ENCODE results near the gene ANAPC2.

ANAPC2 gene

DNA sequence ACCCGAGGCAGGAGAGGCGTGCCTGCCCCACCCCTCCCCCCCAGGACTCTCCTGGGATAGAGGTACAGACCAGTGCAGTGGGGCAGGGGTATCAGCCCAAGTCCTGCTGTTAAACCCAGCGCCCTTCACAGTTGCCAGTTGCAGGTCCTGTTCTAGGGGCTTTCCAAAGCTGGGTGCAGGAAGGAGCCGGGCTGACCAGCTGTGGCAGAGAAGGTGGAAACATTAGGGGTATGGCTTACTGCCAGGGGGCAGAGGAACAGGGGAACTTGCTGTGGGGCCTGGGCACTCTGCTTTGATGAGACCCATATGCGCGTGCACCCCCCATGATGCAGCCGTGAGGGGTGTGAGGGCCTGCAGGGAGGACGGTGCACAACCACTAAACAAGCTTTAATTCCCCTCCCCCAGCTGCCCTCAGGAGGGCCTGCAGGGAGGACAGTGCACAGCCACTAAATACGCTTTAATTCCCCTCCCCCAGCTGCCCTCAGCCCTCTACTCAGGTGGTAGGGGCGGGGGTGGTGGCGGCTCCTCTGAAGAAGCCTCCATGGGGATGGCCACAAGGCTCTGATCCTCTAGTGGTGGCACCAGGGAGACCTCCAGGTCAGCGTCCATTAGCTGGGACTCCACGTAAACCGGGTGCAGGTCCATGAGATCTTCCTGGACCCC, 17.7 kb downstream of the ANAPC2 start:
- H3K27me3 ChIP-seq (ENCODE audit: control insufficient read depth in 1 of 2, insufficient read depth in 2 of 2, low read length in 2 of 2) = peaks cover 33 to 51% of the 10 kb centered on the region in 2 donors
- no peaks in the 10 kb centered on the region for H3K36me3 ChIP-seq (ENCODE audit: control insufficient read depth in 2 of 2, insufficient read depth in 2 of 2, low read length in 2 of 2)
- no peak overlapping the region for H3K9ac ChIP-seq (ENCODE audit: low read length in 2 of 2)
- no peak overlapping the region for H3K27ac ChIP-seq (ENCODE audit: low read length)
- no peak overlapping the region for H3K4me3 ChIP-seq (ENCODE audit: low read length in 2 of 2)
- H3K9me3 ChIP-seq (ENCODE audit: control insufficient read depth in 2 of 2, low read length in 2 of 2) = no peaks in the 10 kb centered on the region
- H3K4me1 ChIP-seq (ENCODE audit: control insufficient read depth, insufficient read depth, low read length) = peaks cover 26% of the 10 kb centered on the region

- Histone ChIP-seq H3K4me1 (ENCODE audit: control insufficient read depth, insufficient read depth, low read length) (peaks cover 26% of the 10 kb centered on the region), H3K27me3 (ENCODE audit: control insufficient read depth in 1 of 2, insufficient read depth in 2 of 2, low read length in 2 of 2) (peaks cover 39 to 57% of the 10 kb centered on the region in 2 donors), H3K9ac (ENCODE audit: low read length in 2 of 2) (no peak within 1 kb of the TSS), H3K27ac (ENCODE audit: low read length) (no peak within 1 kb of the TSS), H3K9me3 (ENCODE audit: control insufficient read depth in 2 of 2, low read length in 2 of 2) (no peaks in the 10 kb centered on the region), H3K36me3 (ENCODE audit: control insufficient read depth in 2 of 2, insufficient read depth in 2 of 2, low read length in 2 of 2) (no peaks in the 10 kb centered on the region), H3K4me3 (ENCODE audit: low read length in 2 of 2) (peak within 1 kb of the TSS; percentile 27 to 64)
Observed at GRCh38 chr9:137169896-137170358, 18.4 kb downstream of the ANAPC2 start, which contains the start of gene LRRC26. Gene LRRC26, minus strand, starts transcription at chr9:137170051. Its CDS starts 108 bp downstream, at chr9:137169943.

GRCh38 chr9:137168904-137169856, 19.2 kb downstream of the ANAPC2 start:
- Histone ChIP-seq H3K27me3 (ENCODE audit: control insufficient read depth in 1 of 2, insufficient read depth in 2 of 2, low read length in 2 of 2) (peaks cover 46 to 65% of the 10 kb centered on the region in 2 donors), H3K36me3 (ENCODE audit: control insufficient read depth in 2 of 2, insufficient read depth in 2 of 2, low read length in 2 of 2) (no peaks in the 10 kb centered on the region), H3K4me1 (ENCODE audit: control insufficient read depth, insufficient read depth, low read length) (peaks cover 26% of the 10 kb centered on the region), H3K4me3 (ENCODE audit: low read length in 2 of 2) (peak overlapping the region; percentile 27 to 64), H3K9me3 (ENCODE audit: control insufficient read depth in 2 of 2, low read length in 2 of 2) (no peaks in the 10 kb centered on the region), H3K9ac (ENCODE audit: low read length in 2 of 2) (no peak overlapping the region), H3K27ac (ENCODE audit: low read length) (no peak overlapping the region)

- peaks cover 26% of the 10 kb centered on the region for H3K4me1 ChIP-seq (ENCODE audit: control insufficient read depth, insufficient read depth, low read length)
- H3K27ac ChIP-seq (ENCODE audit: low read length) = no peak overlapping the region
- H3K9me3 ChIP-seq (ENCODE audit: control insufficient read depth in 2 of 2, low read length in 2 of 2) = no peaks in the 10 kb centered on the region
- no peak overlapping the region for H3K9ac ChIP-seq (ENCODE audit: low read length in 2 of 2)
- H3K36me3 ChIP-seq (ENCODE audit: control insufficient read depth in 2 of 2, insufficient read depth in 2 of 2, low read length in 2 of 2) = no peaks in the 10 kb centered on the region
- peaks cover 50 to 71% of the 10 kb centered on the region in 2 donors for H3K27me3 ChIP-seq (ENCODE audit: control insufficient read depth in 1 of 2, insufficient read depth in 2 of 2, low read length in 2 of 2)
- H3K4me3 ChIP-seq (ENCODE audit: low read length in 2 of 2) = peak overlapping the region in 1 of 2 donors; percentile 64
Observed at GRCh38 chr9:137168573-137168903, 19.8 kb downstream of the ANAPC2 start.

- H3K27me3 ChIP-seq (ENCODE audit: control insufficient read depth in 1 of 2, insufficient read depth in 2 of 2, low read length in 2 of 2) = peaks cover 53 to 77% of the 10 kb centered on the region in 2 donors
- H3K36me3 ChIP-seq (ENCODE audit: control insufficient read depth in 2 of 2, insufficient read depth in 2 of 2, low read length in 2 of 2) = no peaks in the 10 kb centered on the region
- H3K4me1 ChIP-seq (ENCODE audit: control insufficient read depth, insufficient read depth, low read length) = peaks cover 29% of the 10 kb centered on the region
- H3K9me3 ChIP-seq (ENCODE audit: control insufficient read depth in 2 of 2, low read length in 2 of 2) = no peaks in the 10 kb centered on the region
- H3K9ac ChIP-seq (ENCODE audit: low read length in 2 of 2) = no peak overlapping the region
- H3K27ac ChIP-seq (ENCODE audit: low read length) = no peak overlapping the region
- peak overlapping the region in 1 of 2 donors; percentile 22 for H3K4me3 ChIP-seq (ENCODE audit: low read length in 2 of 2)
Observed at GRCh38 chr9:137167747-137168572, 20.4 kb downstream of the ANAPC2 start.

GRCh38 chr9:137167277-137167746, 21.0 kb downstream of the ANAPC2 start:
- no peak overlapping the region for H3K9ac ChIP-seq (ENCODE audit: low read length in 2 of 2)
- H3K4me3 ChIP-seq (ENCODE audit: low read length in 2 of 2) = no peak overlapping the region
- peaks cover 34% of the 10 kb centered on the region for H3K4me1 ChIP-seq (ENCODE audit: control insufficient read depth, insufficient read depth, low read length)
- no peak overlapping the region for H3K27ac ChIP-seq (ENCODE audit: low read length)
- H3K36me3 ChIP-seq (ENCODE audit: control insufficient read depth in 2 of 2, insufficient read depth in 2 of 2, low read length in 2 of 2) = no peaks in the 10 kb centered on the region
- H3K27me3 ChIP-seq (ENCODE audit: control insufficient read depth in 1 of 2, insufficient read depth in 2 of 2, low read length in 2 of 2) = peaks cover 57 to 83% of the 10 kb centered on the region in 2 donors
- no peaks in the 10 kb centered on the region for H3K9me3 ChIP-seq (ENCODE audit: control insufficient read depth in 2 of 2, low read length in 2 of 2)

- H3K27me3 ChIP-seq (ENCODE audit: control insufficient read depth in 1 of 2, insufficient read depth in 2 of 2, low read length in 2 of 2) = peaks cover 56 to 86% of the 10 kb centered on the region in 2 donors
- H3K4me1 ChIP-seq (ENCODE audit: control insufficient read depth, insufficient read depth, low read length) = peaks cover 38% of the 10 kb centered on the region
- H3K4me3 ChIP-seq (ENCODE audit: low read length in 2 of 2) = no peak overlapping the region
Observed at GRCh38 chr9:137166380-137167229, 21.8 kb downstream of the ANAPC2 start.

GRCh38 chr9:137165250-137165836, 23.0 kb downstream of the ANAPC2 start:
- Histone ChIP-seq H3K27me3 (ENCODE audit: control insufficient read depth in 1 of 2, insufficient read depth in 2 of 2, low read length in 2 of 2) (peaks cover 45 to 90% of the 10 kb centered on the region in 2 donors), H3K9me3 (ENCODE audit: control insufficient read depth in 2 of 2, low read length in 2 of 2) (no peaks in the 10 kb centered on the region), H3K9ac (ENCODE audit: low read length in 2 of 2) (no peak overlapping the region), H3K36me3 (ENCODE audit: control insufficient read depth in 2 of 2, insufficient read depth in 2 of 2, low read length in 2 of 2) (no peaks in the 10 kb centered on the region), H3K4me3 (ENCODE audit: low read length in 2 of 2) (no peak overlapping the region), H3K27ac (ENCODE audit: low read length) (no peak overlapping the region), H3K4me1 (ENCODE audit: control insufficient read depth, insufficient read depth, low read length) (peaks cover 38% of the 10 kb centered on the region)

More at GRCh38 chr9:137166380-137167229, 21.8 kb downstream of the ANAPC2 start:
- Histone ChIP-seq H3K9me3 (ENCODE audit: control insufficient read depth in 2 of 2, low read length in 2 of 2) (no peaks in the 10 kb centered on the region), H3K9ac (ENCODE audit: low read length in 2 of 2) (no peak overlapping the region), H3K36me3 (ENCODE audit: control insufficient read depth in 2 of 2, insufficient read depth in 2 of 2, low read length in 2 of 2) (no peaks in the 10 kb centered on the region), H3K27ac (ENCODE audit: low read length) (no peak overlapping the region)

- Histone ChIP-seq H3K36me3 (ENCODE audit: control insufficient read depth in 2 of 2, insufficient read depth in 2 of 2, low read length in 2 of 2) (no peaks in the 10 kb centered on the region), H3K9ac (ENCODE audit: low read length in 2 of 2) (no peak overlapping the region), H3K4me1 (ENCODE audit: control insufficient read depth, insufficient read depth, low read length) (peaks cover 32% of the 10 kb centered on the region), H3K4me3 (ENCODE audit: low read length in 2 of 2) (no peak overlapping the region), H3K27me3 (ENCODE audit: control insufficient read depth in 1 of 2, insufficient read depth in 2 of 2, low read length in 2 of 2) (peaks cover 49 to 86% of the 10 kb centered on the region in 2 donors), H3K9me3 (ENCODE audit: control insufficient read depth in 2 of 2, low read length in 2 of 2) (no peaks in the 10 kb centered on the region), H3K27ac (ENCODE audit: low read length) (no peak overlapping the region)
Observed at GRCh38 chr9:137164370-137165249, 23.8 kb downstream of the ANAPC2 start.

All from stomach smooth muscle (tissue), 2 donors.